ENCODE results near the gene SNX6. TPM values are rescaled to one million over a fixed set of nuclear protein-coding genes. Genes with fewer than 3 reads are reported as not detected.
A peak's percentile ranks its signal among the peaks of the same experiment; 100 is the strongest.

Gene SNX6
- total and polyA plus RNA-seq, 9 of the 15 experiments (the other 6 are each of a cell fraction or from before 2014, with no cell fraction given): 34.6 to 111 (median 57.5) TPM

- TF ChIP-seq RB1 (IDR thresholded peaks at IDR 0.05; ENCODE audit: low read depth) (no peak; the same call in 1 of the 2 replicates), BMI1 (IDR thresholded peaks at IDR 0.05; ENCODE audit: low read length) (no peak), REST (IDR thresholded peaks at IDR 0.05; ENCODE audit: borderline replicate concordance) (peak; percentile 47), REST (CRISPR knock-in tag; IDR thresholded peaks at IDR 0.05; ENCODE audit: low read depth) (no peak), PCBP2 (IDR thresholded peaks at IDR 0.05; ENCODE audit: low read depth, low read length, poor library complexity, severe bottlenecking) (no peak), TGIF2 (CRISPR knock-in tag; IDR thresholded peaks at IDR 0.05) (no peak), GTF2E2 (tag; IDR thresholded peaks at IDR 0.05) (no peak), HES1 (IDR thresholded peaks at IDR 0.05; ENCODE audit: low read depth) (no peak), LCOR (CRISPR knock-in tag; IDR thresholded peaks at IDR 0.05) (peak; percentile 21; the same call in 1 of the 2 replicates), CBX1 (IDR thresholded peaks at IDR 0.05; ENCODE audit: low read depth) (no peak), NFATC3 (IDR thresholded peaks at IDR 0.05) (no peak)
- TF ChIP-seq, protein P1, sequence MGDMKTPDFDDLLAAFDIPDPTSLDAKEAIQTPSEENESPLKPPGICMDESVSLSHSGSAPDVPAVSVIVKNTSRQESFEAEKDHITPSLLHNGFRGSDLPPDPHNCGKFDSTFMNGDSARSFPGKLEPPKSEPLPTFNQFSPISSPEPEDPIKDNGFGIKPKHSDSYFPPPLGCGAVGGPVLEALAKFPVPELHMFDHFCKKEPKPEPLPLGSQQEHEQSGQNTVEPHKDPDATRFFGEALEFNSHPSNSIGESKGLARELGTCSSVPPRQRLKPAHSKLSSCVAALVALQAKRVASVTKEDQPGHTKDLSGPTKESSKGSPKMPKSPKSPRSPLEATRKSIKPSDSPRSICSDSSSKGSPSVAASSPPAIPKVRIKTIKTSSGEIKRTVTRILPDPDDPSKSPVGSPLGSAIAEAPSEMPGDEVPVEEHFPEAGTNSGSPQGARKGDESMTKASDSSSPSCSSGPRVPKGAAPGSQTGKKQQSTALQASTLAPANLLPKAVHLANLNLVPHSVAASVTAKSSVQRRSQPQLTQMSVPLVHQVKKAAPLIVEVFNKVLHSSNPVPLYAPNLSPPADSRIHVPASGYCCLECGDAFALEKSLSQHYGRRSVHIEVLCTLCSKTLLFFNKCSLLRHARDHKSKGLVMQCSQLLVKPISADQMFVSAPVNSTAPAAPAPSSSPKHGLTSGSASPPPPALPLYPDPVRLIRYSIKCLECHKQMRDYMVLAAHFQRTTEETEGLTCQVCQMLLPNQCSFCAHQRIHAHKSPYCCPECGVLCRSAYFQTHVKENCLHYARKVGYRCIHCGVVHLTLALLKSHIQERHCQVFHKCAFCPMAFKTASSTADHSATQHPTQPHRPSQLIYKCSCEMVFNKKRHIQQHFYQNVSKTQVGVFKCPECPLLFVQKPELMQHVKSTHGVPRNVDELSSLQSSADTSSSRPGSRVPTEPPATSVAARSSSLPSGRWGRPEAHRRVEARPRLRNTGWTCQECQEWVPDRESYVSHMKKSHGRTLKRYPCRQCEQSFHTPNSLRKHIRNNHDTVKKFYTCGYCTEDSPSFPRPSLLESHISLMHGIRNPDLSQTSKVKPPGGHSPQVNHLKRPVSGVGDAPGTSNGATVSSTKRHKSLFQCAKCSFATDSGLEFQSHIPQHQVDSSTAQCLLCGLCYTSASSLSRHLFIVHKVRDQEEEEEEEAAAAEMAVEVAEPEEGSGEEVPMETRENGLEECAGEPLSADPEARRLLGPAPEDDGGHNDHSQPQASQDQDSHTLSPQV (IDR thresholded peaks at IDR 0.05): no peak
- TF ChIP-seq, protein P2, sequence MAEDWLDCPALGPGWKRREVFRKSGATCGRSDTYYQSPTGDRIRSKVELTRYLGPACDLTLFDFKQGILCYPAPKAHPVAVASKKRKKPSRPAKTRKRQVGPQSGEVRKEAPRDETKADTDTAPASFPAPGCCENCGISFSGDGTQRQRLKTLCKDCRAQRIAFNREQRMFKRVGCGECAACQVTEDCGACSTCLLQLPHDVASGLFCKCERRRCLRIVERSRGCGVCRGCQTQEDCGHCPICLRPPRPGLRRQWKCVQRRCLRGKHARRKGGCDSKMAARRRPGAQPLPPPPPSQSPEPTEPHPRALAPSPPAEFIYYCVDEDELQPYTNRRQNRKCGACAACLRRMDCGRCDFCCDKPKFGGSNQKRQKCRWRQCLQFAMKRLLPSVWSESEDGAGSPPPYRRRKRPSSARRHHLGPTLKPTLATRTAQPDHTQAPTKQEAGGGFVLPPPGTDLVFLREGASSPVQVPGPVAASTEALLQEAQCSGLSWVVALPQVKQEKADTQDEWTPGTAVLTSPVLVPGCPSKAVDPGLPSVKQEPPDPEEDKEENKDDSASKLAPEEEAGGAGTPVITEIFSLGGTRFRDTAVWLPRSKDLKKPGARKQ (CRISPR knock-in tag; IDR thresholded peaks at IDR 0.05): no peak
Measured at GRCh38 chr14:34539407-34540180, 90.4 kb downstream of the SNX6 start, which contains the start of gene EAPP (continued).

All from K562 (cell line).